NCI-H2227 (cell line): ENCODE measurements around the gene IGF2BP1.
"Not testable (repeated sequence)": the region's sequence is repeated elsewhere in the genome, so short reads cannot be mapped to it uniquely, and the experiment has no call there.

ENCODE experiments used
- DNase-seq: peaks from one replicate; lab custom pipeline; 2025; ENCODE audit not compliant: unreplicated experiment; lab: John Stamatoyannopoulos, UW

The IGF2BP1 gene

GRCh38 chr17:48995974-48996721, 1.0 kb upstream of the IGF2BP1 start:
- DNase-seq, result peak; percentile 36

GRCh38 chr17:48996722-48997102, 473 bp upstream of the IGF2BP1 start:
- DNase-seq, result no peak

GRCh38 chr17:48997827-48998586, 822 bp downstream of the IGF2BP1 start:
- DNase-seq, result no peak

GRCh38 chr17:48998587-48999440, 1.6 kb downstream of the IGF2BP1 start:
- no peak for DNase-seq

DNA sequence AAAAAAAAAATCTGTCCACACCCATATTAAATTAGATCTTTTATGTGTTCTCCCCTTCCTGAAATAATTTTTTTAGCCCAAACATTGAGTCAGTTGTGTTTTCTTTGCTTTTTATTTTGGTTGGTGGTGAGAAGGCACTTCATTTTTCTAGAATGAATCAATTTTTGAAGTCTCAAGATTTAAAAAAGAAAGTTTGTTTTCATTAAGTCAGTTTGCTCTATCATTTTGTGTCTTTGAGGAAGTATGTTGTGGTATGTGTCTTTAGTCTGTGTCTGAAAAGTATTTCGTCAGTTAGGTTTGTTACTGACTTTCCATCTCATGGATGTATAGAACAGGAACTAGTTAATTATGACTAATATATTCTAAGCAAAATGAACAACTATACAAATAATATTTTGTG, 3.8 kb downstream of the IGF2BP1 start:
- no peak for DNase-seq

DNA sequence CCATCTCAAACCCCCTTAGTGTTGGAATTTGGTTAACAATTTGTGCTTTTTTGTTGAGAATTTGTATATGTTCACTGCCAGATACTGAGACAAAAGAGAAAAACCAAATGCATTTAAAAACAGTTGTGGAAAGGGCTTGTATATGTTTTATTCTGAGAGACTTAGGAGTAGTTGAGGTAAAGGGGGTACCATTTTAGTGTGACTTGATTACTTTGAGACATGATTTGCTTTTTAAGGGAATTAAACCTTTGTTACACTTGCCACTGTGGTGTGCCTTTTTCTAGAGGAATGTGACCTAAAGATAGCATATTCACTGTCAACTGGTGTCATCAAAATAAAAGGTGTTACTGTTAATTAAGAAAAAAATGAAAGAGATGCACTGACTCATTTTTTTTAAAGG, 4.5 kb downstream of the IGF2BP1 start:
- no peak for DNase-seq

- DNase-seq, result no peak
Measured at GRCh38 chr17:49002331-49002730, 5.1 kb downstream of the IGF2BP1 start.

GRCh38 chr17:49002766-49003165, 5.6 kb downstream of the IGF2BP1 start:
- no peak for DNase-seq

DNA sequence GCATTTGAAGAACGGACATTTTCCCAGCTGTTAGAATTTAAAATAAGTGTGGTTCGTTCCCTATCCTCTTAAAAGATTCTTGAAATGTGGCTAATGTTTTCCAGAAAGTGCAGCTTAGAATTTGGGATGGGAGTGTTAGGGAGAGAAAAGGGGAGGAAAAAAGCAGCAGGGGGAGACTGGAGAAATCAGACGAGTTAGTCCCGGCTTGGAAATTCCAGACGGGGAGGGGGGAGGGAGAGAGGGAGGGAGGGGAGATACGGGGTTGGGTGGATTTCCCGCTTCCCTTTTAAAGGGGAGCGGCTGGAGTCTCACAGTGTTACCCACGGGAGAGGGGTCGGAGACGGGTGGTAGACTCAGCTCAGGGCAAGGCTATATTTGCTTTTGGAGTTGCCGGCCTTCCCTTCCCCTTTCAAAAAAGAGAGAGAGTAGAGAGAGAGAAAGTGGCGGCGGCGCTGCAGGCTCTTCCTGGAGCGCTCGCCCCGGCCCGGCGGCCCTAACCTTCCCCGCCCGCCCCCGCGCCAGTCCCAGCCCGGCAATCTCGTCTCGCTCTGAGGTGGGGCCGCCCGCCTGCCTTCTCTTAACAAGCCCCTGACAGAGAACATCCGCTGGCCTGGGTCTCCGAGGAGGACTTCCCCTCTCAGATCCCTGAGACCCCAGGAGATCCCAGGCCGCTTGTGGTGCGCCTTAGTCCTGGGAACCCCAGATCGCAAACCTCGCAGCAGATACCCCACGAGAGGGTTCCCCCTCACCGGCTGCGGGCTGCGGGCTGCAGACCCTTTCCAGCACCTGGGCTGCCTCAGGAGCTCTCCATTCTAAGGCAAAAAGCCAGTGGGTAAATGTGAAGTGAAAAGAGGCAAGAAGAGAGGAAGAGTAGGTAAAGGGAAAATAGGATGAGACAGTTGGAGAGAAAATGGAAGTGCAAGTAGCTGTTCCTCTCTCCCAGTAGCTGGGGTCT, 6.6 kb downstream of the IGF2BP1 start:
- DNase-seq, result no peak

DNA sequence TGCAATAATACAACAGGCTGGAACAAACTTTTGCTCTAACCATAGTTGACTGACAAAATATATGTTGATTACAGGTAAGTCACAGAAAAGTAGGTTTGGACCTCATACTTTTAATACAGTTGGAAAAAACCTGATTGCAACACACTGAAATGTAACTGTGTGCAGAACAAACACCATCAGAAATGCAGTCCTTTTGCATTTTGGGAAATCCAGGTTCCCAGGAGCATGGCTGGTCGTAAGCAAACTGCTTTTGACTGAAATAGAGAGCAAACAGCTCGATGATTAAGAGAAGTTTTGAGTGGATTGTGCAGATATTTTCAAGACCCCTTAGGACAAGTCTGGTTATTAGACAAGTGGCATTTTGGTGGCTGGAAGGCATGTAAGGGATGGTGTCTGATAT, 8.0 kb downstream of the IGF2BP1 start:
- no peak for DNase-seq

DNA sequence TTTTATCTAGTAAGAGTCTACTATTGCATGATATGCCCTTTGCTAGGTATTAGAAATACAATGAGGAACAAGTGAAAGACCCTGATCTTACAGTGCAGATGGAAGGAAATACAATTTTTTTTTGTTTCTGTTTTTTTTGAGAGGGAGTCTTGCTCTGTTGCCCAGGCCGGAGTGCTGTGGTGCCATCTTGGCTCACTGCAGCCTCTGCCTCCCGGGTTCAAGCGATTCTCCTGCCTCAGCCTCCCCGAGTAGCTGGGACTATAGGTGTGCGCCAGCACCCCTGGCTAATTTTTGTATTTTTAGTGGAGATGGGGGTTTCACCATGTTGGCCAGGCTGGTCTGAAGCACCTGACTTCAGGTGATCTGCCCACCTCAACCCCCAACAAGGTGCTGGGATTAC, 11.7 kb downstream of the IGF2BP1 start:
- DNase-seq, result not testable (repeated sequence)

GRCh38 chr17:49012769-49013255, 15.6 kb downstream of the IGF2BP1 start:
- no peak for DNase-seq

DNA sequence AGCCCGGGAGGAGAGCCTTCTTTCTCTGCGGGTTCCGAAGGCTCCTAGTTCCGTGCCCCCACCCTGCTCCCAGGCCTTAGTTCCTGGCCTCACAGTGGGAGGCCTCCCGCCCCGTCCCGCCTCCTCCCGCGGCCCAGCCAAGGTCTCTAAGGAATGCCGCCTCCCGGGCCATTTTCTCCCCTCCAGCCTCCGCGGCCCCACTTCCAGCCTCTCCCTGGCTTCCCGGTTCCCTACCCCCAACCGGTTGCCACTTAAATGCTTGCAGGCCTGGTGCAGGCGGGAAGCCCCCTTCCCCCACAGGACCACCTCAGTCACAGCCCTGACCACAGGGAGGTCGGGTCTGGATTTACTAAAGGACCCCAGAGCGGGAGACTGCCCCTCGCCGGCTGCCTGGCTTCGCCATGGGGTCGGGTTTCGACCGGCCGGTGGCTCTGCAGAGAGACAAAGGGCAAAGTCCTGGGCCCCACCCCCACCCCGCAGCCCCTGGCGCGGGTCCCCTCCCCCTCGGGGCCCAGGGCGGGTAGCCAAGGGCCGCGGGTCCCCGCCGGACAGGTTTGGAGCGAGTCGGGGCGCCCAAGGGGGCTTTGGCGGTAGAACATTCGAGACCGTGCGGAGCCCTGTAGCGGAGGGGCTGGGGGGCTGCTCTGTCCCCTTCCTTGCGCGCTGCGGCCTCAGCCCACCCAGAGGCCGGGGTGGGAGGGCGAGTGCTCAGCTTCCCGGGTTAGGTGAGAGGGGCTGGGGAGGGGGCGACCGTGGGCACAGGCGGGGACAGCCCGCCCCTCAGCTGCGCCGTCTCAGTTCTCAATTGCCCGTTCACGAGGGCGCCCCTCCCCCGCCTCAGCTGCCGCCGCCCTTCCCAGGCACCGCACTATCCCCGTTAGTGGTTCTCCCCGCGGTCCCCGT, 16.4 kb downstream of the IGF2BP1 start:
- peak; percentile 42 for DNase-seq

GRCh38 chr17:49015179-49015923, 18.2 kb downstream of the IGF2BP1 start:
- no peak for DNase-seq

GRCh38 chr17:49015924-49016774, 19.0 kb downstream of the IGF2BP1 start:
- DNase-seq, result no peak

- DNase-seq, result peak; percentile 39
Measured at GRCh38 chr17:49016775-49017463, 19.7 kb downstream of the IGF2BP1 start.

DNA sequence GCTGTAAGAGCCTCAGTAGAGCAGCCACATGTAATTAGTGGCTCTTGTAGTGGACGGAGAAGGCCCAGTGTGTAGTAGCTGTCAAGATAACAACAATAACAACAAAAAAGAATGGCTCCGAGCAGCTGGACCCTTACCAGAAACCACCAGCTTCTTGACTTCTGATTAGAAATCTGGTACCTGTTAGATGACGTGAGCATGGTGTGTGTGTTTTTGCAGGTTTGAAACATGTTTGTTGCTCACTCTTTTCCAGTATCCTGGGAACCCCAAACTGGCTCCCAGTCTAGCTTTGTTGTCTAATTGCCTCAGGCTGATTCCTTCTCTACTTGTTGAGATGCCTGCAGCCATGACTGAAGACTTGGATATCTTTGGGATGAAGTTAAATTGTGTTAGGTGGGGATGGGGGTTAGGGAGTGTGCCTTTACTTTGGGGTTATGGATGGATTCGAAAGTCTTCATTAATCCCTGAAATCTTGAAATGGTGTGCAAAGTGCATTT, 21.0 kb downstream of the IGF2BP1 start:
- DNase-seq, result no peak
